ENCODE results near the gene OR10X1.

Gene OR10X1, protein sequence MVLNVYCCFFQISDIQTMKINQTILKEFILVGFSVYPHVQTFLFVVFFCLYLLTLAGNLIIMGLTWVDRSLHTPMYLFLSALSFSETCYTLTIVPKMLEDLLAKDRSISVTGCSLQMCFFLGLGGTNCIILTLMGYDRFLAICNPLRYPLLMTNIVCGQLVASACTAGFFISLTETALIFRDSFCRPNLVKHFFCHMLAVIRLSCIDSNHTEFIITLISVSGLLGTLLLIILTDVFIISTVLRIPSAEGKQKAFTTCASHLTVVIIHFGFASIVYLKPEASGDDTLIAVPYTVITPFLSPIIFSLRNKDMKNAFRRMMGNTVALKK

DNA sequence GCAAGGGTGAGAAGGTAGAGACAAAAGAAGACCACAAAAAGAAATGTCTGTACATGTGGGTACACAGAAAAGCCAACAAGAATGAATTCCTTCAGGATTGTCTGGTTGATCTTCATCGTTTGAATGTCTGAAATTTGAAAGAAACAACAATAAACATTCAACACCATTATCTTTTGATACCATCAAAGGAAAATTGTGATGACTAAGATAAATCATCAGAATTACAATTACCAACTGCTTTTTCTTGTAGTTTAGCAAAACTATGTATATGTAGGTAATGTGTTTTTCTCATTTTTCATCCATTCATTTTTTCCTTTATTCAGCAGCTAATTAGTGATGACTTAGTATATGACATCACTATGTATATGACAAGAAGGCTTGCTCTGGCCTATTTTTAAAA lies at the start of gene OR10X1:
TSS of gene OR10X1 (minus strand) at position 167 of the 400 bp plus-strand sequence. CDS start at position 167, 0 bp downstream.
- H3K9me3 Mint-ChIP-seq: no peaks in the 10 kb centered on the region
- no peak within 1 kb of the TSS for H3K27ac Mint-ChIP-seq
- H3K4me1 Mint-ChIP-seq (ENCODE audit: low read depth): no peaks in the 10 kb centered on the region
- peaks cover 28% of the 10 kb centered on the region for H3K27me3 Mint-ChIP-seq
- no peaks in the 10 kb centered on the region for H3K36me3 Mint-ChIP-seq (ENCODE audit: low read depth)
- H3K4me3 Mint-ChIP-seq: no peak within 1 kb of the TSS

DNA sequence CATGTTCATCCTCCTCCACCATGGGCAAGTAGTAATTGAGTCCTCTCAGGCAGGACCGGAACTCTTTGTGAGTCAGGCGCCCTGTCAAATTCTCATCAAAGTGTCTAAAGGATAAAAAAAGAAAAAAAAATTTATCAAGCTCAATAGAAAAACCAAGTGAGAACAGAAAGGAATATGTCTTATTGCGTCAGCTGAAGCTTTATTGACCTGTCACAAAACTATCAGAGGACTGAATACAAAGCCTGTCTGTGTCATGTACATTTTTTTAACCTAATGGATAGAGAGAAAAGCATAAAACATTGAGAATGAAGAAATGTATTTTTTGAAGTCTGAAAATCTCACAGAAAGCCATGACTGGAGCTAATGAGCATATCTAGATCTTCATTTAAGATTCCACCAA lies 34.1 kb upstream of the OR10X1 start:
- Mint-ChIP-seq H3K36me3 (ENCODE audit: low read depth) (no peaks in the 10 kb centered on the region), H3K4me1 (ENCODE audit: low read depth) (no peaks in the 10 kb centered on the region), H3K27ac (no peak overlapping the region), H3K9me3 (no peaks in the 10 kb centered on the region), H3K27me3 (no peaks in the 10 kb centered on the region), H3K4me3 (no peak overlapping the region)

DNA sequence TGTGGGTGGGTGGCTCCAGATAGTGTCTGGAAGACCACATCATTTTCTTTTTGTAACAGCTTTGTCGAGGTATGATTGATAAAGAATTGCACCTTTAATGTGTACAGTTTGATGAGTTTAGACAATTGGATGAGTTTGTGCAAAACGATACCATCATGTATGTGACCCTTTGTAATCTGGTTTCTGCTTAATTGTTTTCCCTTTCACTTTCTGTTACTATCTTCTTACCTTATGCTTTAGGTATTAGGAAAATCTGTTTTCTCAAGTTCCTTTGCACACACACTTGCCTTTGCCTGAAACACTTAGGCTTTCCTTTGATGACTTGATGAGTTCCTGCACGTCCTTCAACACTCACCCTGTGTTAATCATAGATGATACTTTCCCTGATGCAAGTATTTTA lies 32.2 kb upstream of the OR10X1 start:
- Mint-ChIP-seq H3K4me1 (ENCODE audit: low read depth) (no peaks in the 10 kb centered on the region), H3K9me3 (no peaks in the 10 kb centered on the region), H3K27ac (no peak overlapping the region), H3K27me3 (no peaks in the 10 kb centered on the region), H3K36me3 (ENCODE audit: low read depth) (no peaks in the 10 kb centered on the region), H3K4me3 (no peak overlapping the region)

DNA sequence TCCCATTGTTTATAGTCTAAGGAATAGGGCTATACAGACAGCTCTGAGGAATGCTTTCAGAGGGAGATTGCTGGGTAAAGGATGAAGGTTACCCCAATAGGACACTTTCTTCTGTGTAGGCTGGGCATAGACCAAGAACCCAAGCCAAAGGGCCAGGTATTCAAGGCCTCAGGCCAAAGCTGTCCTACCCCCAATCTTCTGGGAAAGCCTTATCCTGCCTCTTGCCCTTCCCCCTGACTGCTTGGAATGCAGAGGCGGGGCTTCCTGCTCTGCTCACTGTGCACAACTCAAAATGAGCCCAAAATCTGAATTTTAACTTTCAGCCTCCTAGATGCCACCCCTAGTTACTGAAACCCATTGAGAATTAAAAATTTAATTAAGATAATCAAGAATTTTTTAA lies 27.6 kb upstream of the OR10X1 start:
- Mint-ChIP-seq H3K4me3 (no peak overlapping the region), H3K27ac (no peak overlapping the region)

DNA sequence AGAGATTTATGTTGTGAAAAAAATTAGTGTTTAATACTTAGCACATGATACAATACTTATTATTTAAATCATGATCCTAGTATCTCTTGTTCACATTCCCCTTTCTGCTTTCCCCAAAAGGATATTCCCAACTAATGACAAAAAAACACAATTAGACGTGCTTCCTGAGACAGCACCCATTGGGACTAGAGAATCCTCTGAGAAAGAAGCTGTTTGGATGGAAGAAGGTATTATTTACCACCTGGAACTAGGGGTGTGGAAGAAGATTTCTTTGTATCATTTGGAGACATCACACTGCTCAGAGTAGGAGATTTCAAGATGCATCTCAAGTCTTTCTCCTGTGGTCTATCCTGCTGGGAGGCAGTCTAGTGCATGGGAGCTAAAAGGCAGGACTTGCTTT lies 25.3 kb upstream of the OR10X1 start, which contains the start of gene OR10Z1:
TSS of gene OR10Z1 (plus strand) at position 301 of the 400 bp plus-strand sequence. CDS start 1,171 bp downstream, outside the sequence.
- Mint-ChIP-seq H3K4me1 (ENCODE audit: low read depth) (no peaks in the 10 kb centered on the region), H3K36me3 (ENCODE audit: low read depth) (no peaks in the 10 kb centered on the region), H3K27ac (no peak within 1 kb of the TSS), H3K4me3 (no peak within 1 kb of the TSS), H3K9me3 (no peaks in the 10 kb centered on the region), H3K27me3 (no peaks in the 10 kb centered on the region)

More for the DNA sequence above, 27.6 kb upstream of the OR10X1 start:
- H3K27me3 Mint-ChIP-seq: no peaks in the 10 kb centered on the region
- no peaks in the 10 kb centered on the region for H3K4me1 Mint-ChIP-seq (ENCODE audit: low read depth)
- no peaks in the 10 kb centered on the region for H3K9me3 Mint-ChIP-seq
- H3K36me3 Mint-ChIP-seq (ENCODE audit: low read depth): no peaks in the 10 kb centered on the region

DNA sequence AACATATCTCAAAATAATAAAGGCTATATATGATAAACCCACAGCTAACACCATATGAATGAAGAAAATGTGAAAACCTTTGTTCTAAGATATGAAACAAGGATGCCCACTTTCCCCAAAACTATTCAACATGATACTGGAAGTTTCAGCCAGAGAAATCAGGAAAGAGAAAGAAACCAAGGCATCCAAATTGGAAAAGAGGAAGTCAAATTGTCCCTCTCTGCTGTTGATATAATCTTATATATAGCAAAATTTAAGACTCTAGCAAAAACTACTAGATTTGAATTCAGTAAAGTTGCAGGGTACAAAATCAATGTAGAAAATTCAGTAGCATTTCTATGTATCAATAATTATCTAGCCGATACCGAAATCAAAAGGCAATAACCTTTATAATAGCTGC lies 21.0 kb upstream of the OR10X1 start:
- Mint-ChIP-seq H3K9me3 (peaks cover 23% of the 10 kb centered on the region), H3K4me1 (ENCODE audit: low read depth) (no peaks in the 10 kb centered on the region), H3K36me3 (ENCODE audit: low read depth) (peaks cover 8% of the 10 kb centered on the region), H3K4me3 (no peak overlapping the region), H3K27me3 (peaks cover 7% of the 10 kb centered on the region), H3K27ac (no peak overlapping the region)

DNA sequence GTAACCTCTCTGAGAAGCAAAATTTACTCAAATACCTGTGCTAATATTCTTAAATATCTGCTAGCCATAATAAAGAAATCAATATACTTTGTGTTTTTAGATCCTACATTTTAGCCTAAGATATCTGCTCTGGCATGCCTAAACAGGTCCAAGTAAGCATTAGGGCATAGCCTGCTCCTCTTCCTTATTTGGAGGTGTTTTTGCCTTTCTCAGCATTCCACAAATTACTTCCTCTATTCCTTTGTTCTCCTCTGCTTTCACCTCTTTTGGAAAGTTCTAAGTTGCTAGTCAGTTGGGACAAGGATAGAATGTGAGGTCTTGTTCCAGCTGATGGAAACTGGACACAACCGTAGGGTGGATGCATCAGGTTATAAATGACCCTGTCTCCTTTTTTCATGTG lies 7.2 kb upstream of the OR10X1 start:
- peaks cover 13% of the 10 kb centered on the region for H3K27me3 Mint-ChIP-seq
- no peak overlapping the region for H3K27ac Mint-ChIP-seq
- no peaks in the 10 kb centered on the region for H3K36me3 Mint-ChIP-seq (ENCODE audit: low read depth)
- H3K9me3 Mint-ChIP-seq: peaks cover 9% of the 10 kb centered on the region
- no peak overlapping the region for H3K4me3 Mint-ChIP-seq
- no peaks in the 10 kb centered on the region for H3K4me1 Mint-ChIP-seq (ENCODE audit: low read depth)

DNA sequence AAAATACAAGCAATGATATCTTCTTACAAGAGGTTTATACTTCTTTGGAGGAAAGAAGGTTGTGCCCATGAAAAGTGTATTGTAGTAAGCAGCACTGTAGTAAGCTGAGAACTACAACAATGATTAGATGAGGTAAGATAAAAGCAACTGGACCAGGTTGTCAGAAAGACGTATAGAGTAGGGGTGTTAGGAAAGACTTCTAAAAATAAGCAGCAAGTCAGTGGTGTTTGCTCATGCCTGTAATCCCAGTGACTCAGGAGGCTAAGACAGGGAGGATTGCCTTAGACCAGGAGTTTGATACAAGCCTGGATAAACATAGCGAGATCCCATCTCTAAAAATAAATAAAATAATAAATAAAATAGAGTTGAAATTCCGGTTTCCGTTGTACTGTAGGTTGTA lies 4.3 kb upstream of the OR10X1 start:
- Mint-ChIP-seq H3K4me1 (ENCODE audit: low read depth) (no peaks in the 10 kb centered on the region), H3K36me3 (ENCODE audit: low read depth) (no peaks in the 10 kb centered on the region), H3K9me3 (peaks cover 7% of the 10 kb centered on the region), H3K27ac (no peak overlapping the region), H3K4me3 (no peak overlapping the region), H3K27me3 (peaks cover 18% of the 10 kb centered on the region)

DNA sequence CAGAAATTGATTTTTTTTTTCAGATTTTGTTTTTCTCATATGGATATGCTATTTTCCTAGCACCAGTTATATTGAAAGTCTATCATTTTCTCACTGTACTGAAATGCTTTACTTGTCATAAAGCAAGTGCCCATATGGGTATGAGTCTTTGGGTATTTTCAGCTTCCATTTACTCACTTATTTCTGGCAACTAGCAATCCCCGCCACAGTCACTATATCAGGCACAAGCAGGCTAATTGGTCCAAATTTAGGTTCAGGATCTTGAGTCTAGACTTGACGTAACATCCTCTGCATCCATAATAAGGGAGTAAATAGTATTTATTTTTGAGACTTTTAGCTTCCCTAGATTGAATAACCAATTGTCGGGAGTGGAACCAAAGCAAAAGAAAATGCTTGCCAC lies 2.1 kb downstream of the OR10X1 start:
- no peaks in the 10 kb centered on the region for H3K36me3 Mint-ChIP-seq (ENCODE audit: low read depth)
- no peaks in the 10 kb centered on the region for H3K4me1 Mint-ChIP-seq (ENCODE audit: low read depth)
- no peak overlapping the region for H3K4me3 Mint-ChIP-seq
- H3K27me3 Mint-ChIP-seq: peaks cover 35% of the 10 kb centered on the region
- H3K27ac Mint-ChIP-seq: no peak overlapping the region
- no peaks in the 10 kb centered on the region for H3K9me3 Mint-ChIP-seq

DNA sequence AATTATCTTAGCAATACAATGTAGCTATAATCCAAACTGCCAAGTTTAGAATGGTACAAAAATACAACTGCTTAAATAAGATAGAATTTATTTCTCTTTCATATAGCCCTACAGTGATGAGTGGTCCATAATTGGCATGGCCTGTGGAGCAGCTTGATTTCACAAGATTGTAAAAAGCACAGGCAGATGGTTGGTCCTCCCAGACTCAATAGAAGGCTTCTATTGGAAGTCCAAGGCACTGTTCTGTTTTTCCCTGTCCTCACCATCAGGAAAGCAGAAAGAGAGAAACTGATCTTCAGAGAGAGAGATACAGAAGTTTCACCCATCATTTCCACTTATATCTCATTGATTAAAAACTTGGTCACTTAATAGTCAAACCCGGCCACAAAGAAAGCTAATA lies 7.5 kb downstream of the OR10X1 start:
- H3K27ac Mint-ChIP-seq: no peak overlapping the region
- no peaks in the 10 kb centered on the region for H3K36me3 Mint-ChIP-seq (ENCODE audit: low read depth)

DNA sequence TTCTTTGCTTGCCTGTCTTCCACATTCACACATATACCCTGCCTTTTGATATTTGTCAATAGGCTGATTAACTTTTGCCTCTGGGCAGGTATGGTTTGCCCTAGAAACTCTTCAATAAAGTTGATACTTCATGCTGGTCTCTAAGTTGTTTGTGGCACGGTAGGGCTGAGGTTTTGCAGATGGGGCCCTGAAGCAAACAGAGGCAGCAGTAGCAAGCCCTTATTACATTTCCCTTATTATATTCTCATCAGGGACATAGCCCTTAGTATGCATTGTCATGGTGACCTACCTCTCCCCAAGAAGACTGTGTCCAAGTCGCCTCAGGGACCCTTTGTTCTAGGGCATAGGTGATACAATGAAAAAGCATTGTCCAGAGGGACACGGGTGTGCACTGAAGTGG lies 9.2 kb downstream of the OR10X1 start, which contains the start of gene OR6P1:
TSS of gene OR6P1 (minus strand) at position 101 of the 400 bp plus-strand sequence. CDS start 6,976 bp downstream, outside the sequence.
- Mint-ChIP-seq H3K4me3 (no peak within 1 kb of the TSS), H3K9me3 (no peaks in the 10 kb centered on the region), H3K36me3 (ENCODE audit: low read depth) (no peaks in the 10 kb centered on the region), H3K27me3 (peaks cover 28% of the 10 kb centered on the region), H3K4me1 (ENCODE audit: low read depth) (no peaks in the 10 kb centered on the region), H3K27ac (no peak within 1 kb of the TSS)

More for the DNA sequence above, 7.5 kb downstream of the OR10X1 start:
- H3K27me3 Mint-ChIP-seq: peaks cover 28% of the 10 kb centered on the region
- H3K4me1 Mint-ChIP-seq (ENCODE audit: low read depth): no peaks in the 10 kb centered on the region
- no peaks in the 10 kb centered on the region for H3K9me3 Mint-ChIP-seq
- no peak overlapping the region for H3K4me3 Mint-ChIP-seq

DNA sequence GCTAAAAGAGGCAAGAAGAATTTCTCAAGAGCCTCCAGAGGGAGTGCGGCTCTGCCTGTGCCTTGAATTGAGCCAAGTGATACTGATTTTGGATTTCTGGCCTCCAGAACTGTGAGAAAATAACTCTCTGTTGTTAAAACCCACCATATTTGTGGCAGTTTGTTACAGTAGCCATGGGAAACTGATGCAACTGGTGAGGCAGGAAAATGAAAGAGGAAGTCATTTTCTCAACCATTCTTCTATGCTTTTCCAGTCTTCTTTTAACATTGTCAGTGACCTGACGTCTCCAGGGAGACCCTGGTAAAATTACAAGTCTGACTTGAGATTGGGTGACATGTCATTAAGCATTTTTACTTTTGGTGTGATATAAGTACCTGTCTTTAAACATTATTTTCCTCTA lies 15.1 kb downstream of the OR10X1 start:
- no peaks in the 10 kb centered on the region for H3K9me3 Mint-ChIP-seq
- peaks cover 5% of the 10 kb centered on the region for H3K27me3 Mint-ChIP-seq
- H3K36me3 Mint-ChIP-seq (ENCODE audit: low read depth): no peaks in the 10 kb centered on the region
- H3K27ac Mint-ChIP-seq: no peak overlapping the region
- peaks cover 6% of the 10 kb centered on the region for H3K4me1 Mint-ChIP-seq (ENCODE audit: low read depth)
- no peak overlapping the region for H3K4me3 Mint-ChIP-seq

DNA sequence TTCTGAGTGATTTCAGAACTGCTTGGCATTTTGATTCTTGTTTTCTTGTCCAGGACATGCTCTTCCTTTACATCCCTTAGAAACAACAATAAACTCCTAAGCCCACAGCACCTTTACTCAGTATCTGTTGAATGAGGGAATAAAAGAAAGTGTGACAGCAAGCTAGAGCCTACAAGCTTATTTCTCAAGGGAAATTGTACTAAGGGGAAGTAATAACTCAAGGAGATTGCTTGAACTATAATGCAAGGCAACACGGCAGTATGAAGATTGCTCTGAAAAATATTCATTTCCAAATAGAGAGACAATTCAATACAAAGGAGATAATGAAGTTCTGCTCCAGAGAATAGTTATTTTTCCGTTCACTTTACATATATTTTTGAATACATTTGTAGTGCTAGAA lies 15.8 kb downstream of the OR10X1 start:
- Mint-ChIP-seq H3K27ac (no peak overlapping the region), H3K9me3 (no peaks in the 10 kb centered on the region), H3K27me3 (peaks cover 5% of the 10 kb centered on the region), H3K36me3 (ENCODE audit: low read depth) (no peaks in the 10 kb centered on the region), H3K4me1 (ENCODE audit: low read depth) (peaks cover 6% of the 10 kb centered on the region), H3K4me3 (no peak overlapping the region)

DNA sequence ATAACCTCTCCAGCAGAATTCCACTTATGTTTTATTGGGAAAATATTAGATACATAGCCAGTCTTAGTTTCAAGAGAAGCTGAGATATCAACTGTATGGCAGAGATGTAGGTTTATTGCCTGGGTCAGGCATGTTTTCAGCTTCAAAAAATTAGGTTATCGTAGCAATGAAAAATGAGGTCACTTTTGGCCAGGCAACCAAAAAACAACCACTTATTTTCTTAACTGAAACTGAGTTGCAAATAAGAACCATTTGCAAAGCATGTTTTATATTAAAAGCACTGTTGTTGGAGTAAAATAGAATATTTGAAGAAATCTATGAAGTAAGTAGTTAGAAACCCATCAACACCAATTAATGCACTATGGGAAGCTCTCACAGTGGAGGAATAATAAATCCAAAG lies 20.0 kb downstream of the OR10X1 start:
- H3K36me3 Mint-ChIP-seq (ENCODE audit: low read depth): no peaks in the 10 kb centered on the region
- H3K27me3 Mint-ChIP-seq: peaks cover 3% of the 10 kb centered on the region
- H3K4me1 Mint-ChIP-seq (ENCODE audit: low read depth): peaks cover 6% of the 10 kb centered on the region
- no peak overlapping the region for H3K27ac Mint-ChIP-seq
- no peaks in the 10 kb centered on the region for H3K9me3 Mint-ChIP-seq
- no peak overlapping the region for H3K4me3 Mint-ChIP-seq

DNA sequence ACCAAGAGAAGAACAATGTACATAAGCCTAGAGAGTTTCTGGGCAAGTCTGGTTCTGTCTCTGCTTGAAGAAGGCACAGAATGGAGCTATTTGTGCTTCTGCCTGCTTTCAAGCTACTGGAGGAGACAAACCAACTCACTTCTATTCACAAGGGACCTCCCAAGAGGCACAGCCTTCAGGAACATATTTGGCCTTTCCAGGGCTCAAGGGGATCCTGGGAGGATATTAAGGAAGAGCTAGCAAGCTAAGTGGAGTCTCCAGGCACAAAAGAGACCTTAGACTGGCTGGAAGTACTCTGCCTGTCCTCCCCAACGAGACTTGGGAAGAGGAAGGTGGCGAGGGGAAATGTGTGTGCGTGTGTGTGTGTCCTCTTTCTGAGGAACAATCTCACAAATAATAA lies 25.3 kb downstream of the OR10X1 start, which contains the start of gene OR6Y1:
TSS of gene OR6Y1 (minus strand) at position 54 of the 400 bp plus-strand sequence. CDS start 6,300 bp downstream, outside the sequence.
- Mint-ChIP-seq H3K36me3 (ENCODE audit: low read depth) (no peaks in the 10 kb centered on the region), H3K27ac (no peak within 1 kb of the TSS), H3K27me3 (peaks cover 5% of the 10 kb centered on the region), H3K4me1 (ENCODE audit: low read depth) (no peaks in the 10 kb centered on the region), H3K4me3 (no peak within 1 kb of the TSS), H3K9me3 (no peaks in the 10 kb centered on the region)

DNA sequence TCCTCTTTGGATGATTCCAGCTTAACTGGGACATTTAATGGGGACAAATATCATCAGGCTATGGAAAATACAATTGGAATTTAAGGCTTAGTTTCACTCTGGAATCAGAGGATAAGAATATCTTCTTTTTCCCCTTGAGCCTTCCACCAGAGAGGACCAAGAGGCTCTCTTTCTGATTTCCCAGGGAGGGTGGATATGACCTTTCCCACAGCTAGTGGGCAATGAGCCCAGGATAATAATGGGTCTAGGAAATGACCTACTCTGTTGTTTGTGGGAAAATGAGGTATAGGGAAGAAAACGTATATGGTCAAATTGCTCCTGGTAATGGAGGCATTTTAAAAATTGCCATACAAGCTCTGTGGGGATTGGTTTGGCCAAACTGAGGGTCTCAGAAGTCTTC lies 27.4 kb downstream of the OR10X1 start:
- Mint-ChIP-seq H3K27ac (no peak overlapping the region), H3K4me3 (no peak overlapping the region)

More for the DNA sequence above, 27.4 kb downstream of the OR10X1 start:
- no peaks in the 10 kb centered on the region for H3K36me3 Mint-ChIP-seq (ENCODE audit: low read depth)
- peaks cover 5% of the 10 kb centered on the region for H3K27me3 Mint-ChIP-seq
- H3K9me3 Mint-ChIP-seq: no peaks in the 10 kb centered on the region
- H3K4me1 Mint-ChIP-seq (ENCODE audit: low read depth): no peaks in the 10 kb centered on the region
